Activated CD4-positive, alpha-beta T cell treated with anti-CD3 and anti-CD28 coated beads, Interleukin-2, amount 50 U/mL, for 4 hours (primary cell): ENCODE measurements around the gene GOLPH3.
A peak's percentile ranks its signal among the peaks of the same experiment; 100 is the strongest.
"Not testable (repeated sequence)": the region's sequence is repeated elsewhere in the genome, so short reads cannot be mapped to it uniquely, and the experiment has no call there.

Experiments
- DNase-seq, 2 experiments: peaks; one replicate each; pipeline ENCODE4 v3.0.0-alpha.2; 2020

The GOLPH3 gene

GRCh38 chr5:32174011-32174870, at the start of gene GOLPH3:
GOLPH3 (minus strand) TSS chr5:32174319; CDS start chr5:32174034, 285 bp downstream.
- peak; percentile 87 to 88 for DNase-seq

GRCh38 chr5:32222723-32223470, 48.8 kb upstream of the GOLPH3 start:
- DNase-seq = no peak

GRCh38 chr5:32217886-32218396, 43.8 kb upstream of the GOLPH3 start:
- DNase-seq = no peak

- not testable (repeated sequence) for DNase-seq
These were observed 40.2 kb upstream of the GOLPH3 start for GRCh38 chr5:32214344-32214743.

- no peak for DNase-seq
These were observed 36.0 kb upstream of the GOLPH3 start for GRCh38 chr5:32210151-32210550.

- not testable (repeated sequence) for DNase-seq
These were observed 34.7 kb upstream of the GOLPH3 start for GRCh38 chr5:32208837-32209236.

GRCh38 chr5:32207355-32207634, 33.2 kb upstream of the GOLPH3 start:
- no peak for DNase-seq

- DNase-seq = no peak
These were observed 32.6 kb upstream of the GOLPH3 start for GRCh38 chr5:32206509-32207354.

GRCh38 chr5:32206053-32206452, 31.9 kb upstream of the GOLPH3 start:
- no peak for DNase-seq

- DNase-seq = no peak
These were observed 28.3 kb upstream of the GOLPH3 start for GRCh38 chr5:32202394-32202793.

- DNase-seq = no peak
These were observed 27.1 kb upstream of the GOLPH3 start for GRCh38 chr5:32201122-32201753.

GRCh38 chr5:32197032-32197431, 22.9 kb upstream of the GOLPH3 start:
- DNase-seq = no peak

GRCh38 chr5:32195265-32195664, 21.1 kb upstream of the GOLPH3 start:
- DNase-seq = no peak

- no peak for DNase-seq
These were observed 19.5 kb upstream of the GOLPH3 start for GRCh38 chr5:32193591-32193990.

GRCh38 chr5:32190095-32190494, 16.0 kb upstream of the GOLPH3 start:
- no peak for DNase-seq

GRCh38 chr5:32187675-32188074, 13.6 kb upstream of the GOLPH3 start:
- DNase-seq = no peak

GRCh38 chr5:32182463-32183063, 8.4 kb upstream of the GOLPH3 start:
- no peak for DNase-seq

GRCh38 chr5:32173267-32174010, 680 bp downstream of the GOLPH3 start:
- peak; percentile 7 to 14 for DNase-seq

- DNase-seq = no peak
These were observed 1.2 kb downstream of the GOLPH3 start for GRCh38 chr5:32172923-32173266.

- DNase-seq = peak; percentile 2 to 3
These were observed 1.8 kb downstream of the GOLPH3 start for GRCh38 chr5:32172186-32172911.
